Esophagus squamous epithelium (tissue), 5 donors: ENCODE results near the gene PIBF1. TPM values are rescaled to one million over a fixed set of nuclear protein-coding genes. Genes with fewer than 3 reads are reported as not detected.

ENCODE experiments used
- DNase-seq: peaks from one replicate; lab custom pipeline; 2025; lab: John Stamatoyannopoulos, UW
- H3K27ac ChIP-seq, 4 donors: fragments of 200-600 bp; sonication (generic); one replicate each; pipeline ENCODE4 v1.5.1; 2016 to 2019; ENCODE audit warnings: mild to moderate bottlenecking in 1 of 4
- H3K27me3 ChIP-seq, 4 donors: fragments of 200-600 bp; sonication (generic); 1 replicate in 3 of 4; 2 replicates in 1 of 4; pipeline versions ENCODE4 v1.5.1 to v1.6.0; 2017 to 2021; ENCODE audit warnings: antibody characterized with exemption in 1 of 4
- H3K36me3 ChIP-seq, 3 donors: fragments of 200-600 bp; sonication (generic); one replicate each; pipeline ENCODE4 v1.5.1; 2016 to 2019
- H3K4me1 ChIP-seq, 3 donors: fragments of 200-600 bp; sonication (generic); one replicate each; pipeline ENCODE4 v1.5.1; 2017 to 2019
- H3K4me3 ChIP-seq, 4 donors: fragments of 200-600 bp; sonication (generic); 1 replicate in 3 of 4; 2 replicates in 1 of 4; pipeline ENCODE4 v1.5.1; 2016 to 2019; ENCODE audit warnings: mild to moderate bottlenecking in 2 of 4, moderate library complexity in 1 of 4
- H3K9me3 ChIP-seq, 3 donors: fragments of 200-600 bp; sonication (generic); one replicate each; pipeline ENCODE4 v1.5.1; 2016 to 2019
- CTCF ChIP-seq, 6 experiments: fragments of 450-650 bp in 4 of 6; fragments of 200-600 bp in 2 of 6; sonication (generic) in 2 of 6; IDR thresholded peaks; one replicate each; pipeline ENCODE4 v1.5.1; 2016 to 2019; ENCODE audit warnings: antibody characterized with exemption in 6 of 6, mild to moderate bottlenecking in 4 of 6, moderate library complexity in 4 of 6
- POLR2A ChIP-seq, 4 donors: fragments of 450-650 bp; IDR thresholded peaks; one replicate each; pipeline ENCODE4 v1.6.1; 2017; ENCODE audit warnings: antibody characterized with exemption in 4 of 4, mild to moderate bottlenecking in 4 of 4, moderate library complexity in 3 of 4
- WGBS, 2 donors: methylation state at CpG; one replicate each; pipeline ENCODE4 v1.1.5; 2018; 5-methylcytosine and 5-hydroxymethylcytosine counted together
- intact Hi-C: fragments of 100-400 bp; cut with DNase I; formaldehyde crosslinking; loops from one replicate; pipeline ENCODE4 v1.15.0; 2022
- total RNA-seq, 4 donors: library from RNA; depleted of rRNA; stranded (reverse); fragments of >200 nt; gene quantifications; one replicate each; pipeline ENCODE4 v1.1.0, GENCODE V29; 2016
- donor health status: DM: yes; HTN: yes; CAD: no.

Gene PIBF1
- total RNA-seq, 4 donors from 2014 or later, result 10.6 to 18.7 (median 11.9) TPM

- no peak for DNase-seq
Observed at GRCh38 chr13:72851678-72852014, 69.7 kb downstream of the PIBF1 start.

GRCh38 chr13:72852207-72852606 is 70.3 kb downstream of the PIBF1 start:
- Histone ChIP-seq H3K9me3 (no peaks in the 10 kb centered on the region), H3K27ac (no peak overlapping the region), H3K36me3 (peaks cover 3 to 61% (median 6%) of the 10 kb centered on the region in 3 donors), H3K27me3 (no peaks in the 10 kb centered on the region), H3K4me3 (no peak overlapping the region), H3K4me1 (no peaks in the 10 kb centered on the region)
- WGBS, 2 donors, result 97 to 100% methylated on average over 4 to 11 of the region's 12 CpGs
- no peak for DNase-seq
- TF ChIP-seq CTCF (IDR thresholded peaks at IDR 0.05) (no peak), POLR2A (IDR thresholded peaks at IDR 0.05) (no peak)
- intact Hi-C loops, result no loop called here

More at GRCh38 chr13:72851678-72852014, 69.7 kb downstream of the PIBF1 start:
- Histone ChIP-seq H3K27ac (no peak overlapping the region), H3K36me3 (peaks cover 3 to 65% (median 6%) of the 10 kb centered on the region in 3 donors), H3K4me3 (no peak overlapping the region), H3K27me3 (no peaks in the 10 kb centered on the region), H3K4me1 (no peaks in the 10 kb centered on the region), H3K9me3 (no peaks in the 10 kb centered on the region)
- 70% methylated on average over 2 of the region's 3 CpGs; no CpG with 5 or more reads in 1 of the 2 donors for WGBS, 2 donors
- intact Hi-C loops, result no loop called here
- TF ChIP-seq POLR2A (IDR thresholded peaks at IDR 0.05) (no peak), CTCF (IDR thresholded peaks at IDR 0.05) (no peak)

GRCh38 chr13:72853000-72853399 is 71.1 kb downstream of the PIBF1 start:
- Histone ChIP-seq H3K27me3 (no peaks in the 10 kb centered on the region), H3K9me3 (no peaks in the 10 kb centered on the region), H3K4me1 (no peaks in the 10 kb centered on the region), H3K4me3 (no peak overlapping the region), H3K36me3 (peaks cover 3 to 58% (median 6%) of the 10 kb centered on the region in 3 donors), H3K27ac (no peak overlapping the region)
- TF ChIP-seq POLR2A (IDR thresholded peaks at IDR 0.05), result no peak
- no peak for TF ChIP-seq CTCF (IDR thresholded peaks at IDR 0.05)
- DNase-seq, result no peak
- 94 to 96% methylated on average over 1 of the region's 1 CpG for WGBS, 2 donors
- intact Hi-C loops, result no loop called here

- no peak overlapping the region for H3K4me3 ChIP-seq
- intact Hi-C loops, result no loop called here
- H3K27ac ChIP-seq, result no peak overlapping the region
- H3K4me1 ChIP-seq, result no peaks in the 10 kb centered on the region
- no peaks in the 10 kb centered on the region for H3K27me3 ChIP-seq
- H3K9me3 ChIP-seq, result no peaks in the 10 kb centered on the region
- TF ChIP-seq CTCF (IDR thresholded peaks at IDR 0.05) (no peak), POLR2A (IDR thresholded peaks at IDR 0.05) (no peak)
- DNase-seq, result no peak
- 64 to 76% methylated on average over 9 of the region's 9 CpGs for WGBS, 2 donors
- peaks cover 0 to 21% (median 0%) of the 10 kb centered on the region in 3 donors for H3K36me3 ChIP-seq
Observed at GRCh38 chr13:72864142-72865011, 82.4 kb downstream of the PIBF1 start.

- TF ChIP-seq POLR2A (IDR thresholded peaks at IDR 0.05), result no peak
- TF ChIP-seq CTCF (IDR thresholded peaks at IDR 0.05), result no peak
- WGBS, 2 donors, result 88 to 92% methylated on average over 1 of the region's 1 CpG
- Histone ChIP-seq H3K4me1 (no peaks in the 10 kb centered on the region), H3K4me3 (no peak overlapping the region), H3K9me3 (no peaks in the 10 kb centered on the region), H3K36me3 (peaks cover 0 to 28% (median 0%) of the 10 kb centered on the region in 3 donors), H3K27me3 (no peaks in the 10 kb centered on the region), H3K27ac (no peak overlapping the region)
- no peak for DNase-seq
- intact Hi-C loops, result no loop called here
Observed at GRCh38 chr13:72868229-72868628, 86.3 kb downstream of the PIBF1 start.
